AG08395 (cell line): ENCODE measurements around the gene DNMT1.
"Not testable (repeated sequence)": the region's sequence is repeated elsewhere in the genome, so short reads cannot be mapped to it uniquely, and the experiment has no call there.

Source experiments
- DNase-seq: peaks from one replicate; pipeline ENCODE4 v3.0.0; 2012; ENCODE audit warnings: mixed read lengths, low spot score

DNMT1 gene

GRCh38 chr19:10194500-10195198 is at the start of gene DNMT1:
Gene DNMT1, minus strand, starts transcription at chr19:10194953. Its CDS starts 54 bp downstream, at chr19:10194899.
- DNase-seq: peak; percentile 100

GRCh38 chr19:10243606-10244005 is 48.9 kb upstream of the DNMT1 start:
- DNase-seq: no peak

DNA sequence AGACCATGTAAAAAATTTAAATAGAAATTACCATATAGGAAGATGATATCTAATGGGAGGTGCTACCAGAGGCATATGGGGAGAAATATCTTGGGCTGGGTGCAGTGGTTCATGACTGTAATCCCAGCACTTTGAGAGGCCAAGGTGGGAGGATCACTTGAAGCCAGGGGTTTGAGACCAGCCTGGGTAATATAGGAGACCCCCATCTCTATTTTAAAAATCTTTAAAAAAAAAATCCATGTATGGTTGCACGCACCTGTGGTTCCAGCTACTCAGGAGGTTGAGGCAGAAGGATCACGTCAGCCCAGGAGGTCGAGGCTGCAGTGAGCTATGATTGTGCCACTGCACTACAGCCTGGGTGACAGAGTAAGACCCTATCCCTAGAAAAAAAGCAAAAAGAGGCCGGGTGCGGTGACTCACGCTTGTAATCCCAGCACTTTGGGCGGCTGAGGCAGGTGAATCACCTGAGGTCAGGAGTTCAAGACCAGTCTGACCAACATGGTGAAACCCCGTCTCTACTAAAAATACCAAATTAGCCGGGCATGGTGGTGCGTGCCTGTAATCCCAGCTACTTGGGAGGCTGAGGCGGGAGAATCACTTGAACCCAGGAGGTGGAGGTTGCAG is 47.2 kb upstream of the DNMT1 start:
- DNase-seq: not testable (repeated sequence)

GRCh38 chr19:10238172-10238783 is 43.5 kb upstream of the DNMT1 start:
- peak; percentile 69 for DNase-seq

GRCh38 chr19:10237702-10238101 is 42.9 kb upstream of the DNMT1 start:
- DNase-seq: no peak

GRCh38 chr19:10235409-10235808 is 40.7 kb upstream of the DNMT1 start:
- DNase-seq: not testable (repeated sequence)

DNA sequence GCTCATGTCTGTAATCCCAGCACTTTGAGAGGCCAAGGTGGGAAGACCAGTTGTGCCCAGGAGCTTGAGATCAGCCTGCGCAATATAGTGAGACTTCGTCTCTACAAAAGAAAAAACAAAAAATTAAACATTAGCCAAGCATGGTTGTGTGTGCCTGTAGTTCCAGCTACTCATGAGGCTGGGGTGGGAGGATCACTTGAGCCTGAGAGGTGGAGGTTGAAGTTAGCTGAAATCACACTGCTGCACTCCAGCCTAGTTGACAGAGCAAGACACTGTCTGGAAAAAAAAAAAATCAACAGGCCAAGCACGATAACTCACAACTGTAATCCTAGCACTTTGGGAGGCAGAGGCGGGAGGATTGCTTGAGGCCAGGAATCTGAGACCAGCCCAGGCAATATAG is 40.2 kb upstream of the DNMT1 start:
- no peak for DNase-seq

- no peak for DNase-seq
Observed at GRCh38 chr19:10233946-10234345, 39.2 kb upstream of the DNMT1 start.

GRCh38 chr19:10231612-10232228 is 37.0 kb upstream of the DNMT1 start:
- no peak for DNase-seq

DNA sequence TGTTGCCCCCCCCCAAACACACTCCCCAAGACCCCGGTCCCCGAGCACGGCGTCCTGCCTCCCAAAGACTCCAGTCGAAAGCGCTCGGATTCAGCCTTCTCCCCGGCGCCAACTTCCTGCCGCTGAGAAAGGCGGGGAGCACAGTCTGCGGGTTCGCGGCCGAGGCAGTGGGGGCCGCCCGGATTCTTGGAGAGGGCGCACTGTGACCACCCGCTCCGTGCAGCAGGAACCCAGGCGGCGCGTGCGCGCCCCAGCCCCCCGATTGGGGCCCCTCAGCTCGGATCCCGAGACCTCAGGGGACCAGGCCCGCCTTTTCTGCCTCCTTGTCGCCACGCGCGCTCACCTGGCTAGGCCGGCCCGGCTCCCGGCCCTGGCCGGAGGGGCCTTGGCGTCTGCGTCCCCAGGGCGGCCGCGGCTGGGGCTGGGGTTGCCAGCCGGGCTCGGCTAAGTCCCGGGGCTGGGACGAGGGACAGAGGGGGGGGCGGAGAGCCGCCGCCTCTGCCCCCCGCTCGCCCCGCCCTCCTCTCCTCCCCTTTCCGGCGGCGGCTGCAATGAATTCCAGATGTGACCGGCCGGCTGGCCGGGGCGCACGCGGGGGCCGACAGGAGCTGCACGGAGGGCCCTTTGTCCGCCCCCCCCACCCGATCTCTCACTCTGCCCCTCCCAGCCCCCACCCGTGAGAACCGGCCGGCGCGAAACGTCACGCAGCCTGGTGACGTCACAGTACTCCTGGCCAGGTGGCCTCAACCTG is 36.3 kb upstream of the DNMT1 start, which contains the start of gene S1PR2:
S1PR2 (minus strand) TSS at position 471 of the 751 bp plus-strand sequence. CDS start 6,426 bp downstream, outside the sequence.
- DNase-seq: peak; percentile 87

DNA sequence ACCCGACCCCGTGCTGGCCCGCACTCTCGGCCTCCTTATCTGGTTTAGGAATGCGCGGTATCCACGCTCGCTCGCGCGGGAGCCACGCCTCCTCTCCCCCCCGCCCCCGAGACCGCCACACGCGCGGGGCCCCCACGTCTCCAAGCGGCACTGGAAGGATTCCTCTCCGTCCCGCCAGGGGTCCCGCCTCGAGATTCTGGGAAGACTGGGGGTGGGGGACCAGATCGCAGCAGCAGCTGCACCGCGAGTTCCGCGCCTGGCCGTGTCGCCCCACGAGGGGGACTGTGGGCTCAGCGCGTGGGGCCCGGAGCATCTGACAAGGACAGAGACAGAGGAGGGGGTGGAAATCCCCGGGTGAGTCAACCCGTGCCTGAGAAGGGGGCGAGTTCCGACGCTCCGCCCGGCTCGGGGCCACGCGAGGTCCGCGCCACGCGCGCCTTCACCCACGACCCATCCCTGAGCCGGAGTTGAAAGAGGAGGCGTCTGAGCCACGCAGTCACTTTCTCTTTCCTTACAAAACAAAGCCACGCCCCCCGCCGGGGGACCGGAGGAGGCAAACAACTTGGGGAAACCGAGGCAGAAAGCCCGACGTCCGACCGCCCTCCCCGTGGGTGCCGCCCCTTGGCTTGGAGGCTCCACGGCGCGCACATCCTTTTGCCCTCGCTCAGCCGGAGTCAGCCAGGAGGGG is 35.6 kb upstream of the DNMT1 start:
- peak; percentile 48 for DNase-seq

- DNase-seq: peak; percentile 41
Observed at GRCh38 chr19:10228920-10229319, 34.2 kb upstream of the DNMT1 start.

GRCh38 chr19:10228393-10228792 is 33.6 kb upstream of the DNMT1 start:
- no peak for DNase-seq

GRCh38 chr19:10227026-10227971 is 32.5 kb upstream of the DNMT1 start:
- peak; percentile 53 for DNase-seq

DNA sequence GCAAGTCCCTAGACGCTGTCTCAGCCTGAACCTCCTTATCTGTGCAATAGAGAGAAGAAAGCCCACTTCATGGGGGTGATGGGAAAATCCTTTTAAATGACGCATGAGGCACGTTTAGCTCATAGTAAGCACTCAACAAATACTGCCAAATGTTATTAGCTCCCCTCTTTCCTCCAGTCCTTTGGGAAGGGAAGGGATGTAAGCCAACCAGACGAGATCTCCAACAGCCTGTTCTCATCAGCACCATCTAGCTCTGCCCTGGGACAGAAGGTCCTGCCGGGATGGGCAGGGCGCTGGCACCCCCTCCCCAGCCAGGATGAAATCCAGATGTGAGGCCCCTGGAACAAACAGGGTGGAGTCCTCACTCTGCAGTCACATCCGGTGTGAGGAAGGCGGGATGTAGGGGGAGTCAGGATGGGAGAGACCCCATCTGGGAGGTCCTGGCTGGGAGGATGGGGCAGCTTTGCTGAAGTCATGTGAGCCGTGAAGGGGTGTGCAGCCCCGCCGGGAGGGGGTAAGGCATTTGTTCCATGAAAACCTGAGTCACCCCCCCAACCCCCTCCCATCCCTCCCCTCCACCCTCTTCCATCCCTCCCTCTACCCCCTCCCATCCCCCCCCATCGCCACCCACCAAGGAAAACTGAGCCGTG is 31.7 kb upstream of the DNMT1 start:
- peak; percentile 61 for DNase-seq

DNA sequence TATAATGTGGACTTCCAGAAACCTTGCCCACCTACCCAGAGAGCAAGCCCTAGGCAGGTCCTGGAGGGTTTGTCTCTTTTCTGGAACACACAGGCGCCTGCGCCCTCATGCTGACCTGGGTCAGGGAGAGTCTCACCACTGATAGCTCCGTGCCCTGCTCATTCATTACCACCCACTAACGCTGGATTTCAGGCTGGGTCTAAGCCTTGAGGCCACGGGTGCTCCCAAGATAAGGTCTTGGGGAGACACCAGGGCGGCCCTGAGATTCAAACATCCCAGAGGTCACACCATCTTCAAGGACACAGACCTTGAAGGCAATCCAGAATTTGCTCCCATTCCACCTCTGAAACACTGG is 31.2 kb upstream of the DNMT1 start:
- no peak for DNase-seq

DNA sequence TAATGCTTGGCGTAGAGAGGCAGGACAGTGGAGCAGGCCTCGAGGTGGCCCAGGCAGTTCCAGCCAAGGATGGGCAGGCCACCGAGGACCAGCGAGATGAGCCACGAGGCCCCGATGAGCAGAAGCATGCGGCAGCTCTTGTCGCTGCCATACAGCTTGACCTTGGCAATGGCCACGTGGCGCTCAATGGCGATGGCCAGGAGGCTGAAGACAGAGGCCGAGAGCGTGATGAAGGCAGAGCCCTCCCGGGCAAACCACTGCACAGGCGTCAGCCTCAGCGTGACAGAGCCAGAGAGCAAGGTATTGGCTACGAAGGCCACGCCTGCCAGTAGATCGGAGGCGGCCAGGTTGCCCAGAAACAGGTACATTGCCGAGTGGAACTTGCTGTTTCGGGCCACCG is 29.6 kb upstream of the DNMT1 start:
- DNase-seq: no peak

DNA sequence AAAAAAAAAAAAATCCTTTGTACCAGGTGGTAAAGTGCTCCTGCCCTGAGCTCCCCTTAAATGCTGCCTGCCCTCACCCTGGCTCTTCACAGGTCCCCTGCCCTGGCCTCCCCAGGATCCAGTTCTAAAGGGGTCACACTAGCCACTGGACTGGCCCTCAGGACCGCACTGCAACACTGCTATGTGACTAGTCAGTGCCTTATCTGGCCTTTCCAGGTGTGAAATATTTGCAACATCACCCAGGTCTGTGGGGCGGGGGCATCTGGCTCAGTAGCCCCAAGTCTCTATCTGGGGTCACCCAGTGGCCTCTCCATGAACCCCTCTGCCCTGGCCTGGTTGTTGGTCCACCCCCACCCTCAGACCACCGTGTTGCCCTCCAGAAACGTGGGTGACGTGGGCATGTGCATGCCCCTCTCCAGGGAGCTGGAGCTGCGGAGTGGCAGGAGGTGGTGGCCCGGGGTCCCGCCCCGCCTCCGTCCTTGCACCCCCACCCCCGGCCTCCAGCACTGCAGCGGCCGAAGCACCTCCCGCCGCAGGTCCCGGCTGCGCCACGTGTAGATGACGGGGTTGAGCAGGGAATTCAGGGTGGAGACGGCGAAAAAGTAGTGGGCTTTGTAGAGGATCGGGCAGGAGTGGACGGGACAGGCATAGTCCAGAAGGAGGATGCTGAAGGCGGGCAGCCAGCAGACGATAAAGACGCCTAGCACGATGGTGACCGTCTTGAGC is 28.9 kb upstream of the DNMT1 start:
- DNase-seq: no peak
